ENCODE measurements around the gene B3GALT5.

DNA sequence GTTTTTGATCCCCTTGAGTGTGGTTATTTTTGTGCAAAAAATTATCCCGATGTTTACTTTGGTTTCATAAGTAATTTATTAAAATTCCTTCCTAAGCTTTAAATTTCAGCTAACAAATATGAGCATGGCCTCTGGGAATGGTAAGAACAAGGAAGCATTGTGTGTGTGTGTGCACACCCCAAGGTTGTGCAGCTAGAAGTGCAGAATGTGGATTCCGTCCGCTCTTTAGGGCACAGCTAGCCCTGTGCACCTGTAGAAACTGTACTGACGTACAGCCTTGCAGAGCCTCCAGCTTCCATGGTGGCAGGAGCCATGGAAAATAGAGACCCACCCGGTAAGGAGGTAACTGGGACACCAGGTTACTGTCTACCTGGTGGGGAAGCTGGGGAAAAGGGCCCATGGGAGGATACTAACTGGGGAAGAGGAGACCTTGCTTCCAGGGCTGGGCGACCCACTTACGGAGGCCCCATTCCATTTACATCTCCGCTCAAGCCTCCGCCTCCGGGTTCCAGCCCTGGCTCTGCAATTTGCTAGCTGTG, 54.7 kb downstream of the B3GALT5 start:
- no peak for TF ChIP-seq POLR2A (IDR thresholded peaks at IDR 0.05)
- TF ChIP-seq CTCF (IDR thresholded peaks at IDR 0.05) = no peak
- no peak for TF ChIP-seq POLR2AphosphoS5 (IDR thresholded peaks at IDR 0.05)

Data from prostate gland (tissue), 2 donors.